ENCODE results near the gene TAS2R50. TPM values are rescaled to one million over a fixed set of nuclear protein-coding genes. Genes with fewer than 3 reads are reported as not detected.

Gene TAS2R50
- 17.0 TPM for total RNA-seq

GRCh38 chr12:10986812-10987211 is at the start of gene TAS2R50:
TAS2R50 (minus strand) TSS chr12:10986912; CDS start chr12:10986860, 52 bp downstream.

GRCh38 chr12:11031307-11031706 is 44.6 kb upstream of the TAS2R50 start, which contains the start of gene TAS2R31:
TAS2R31 (minus strand) TSS chr12:11031407; CDS start chr12:11031335, 72 bp downstream.

GRCh38 chr12:11022520-11022919 is 35.8 kb upstream of the TAS2R50 start, which contains the start of gene TAS2R19:
TAS2R19 (minus strand) TSS chr12:11022620; CDS start chr12:11022571, 49 bp downstream.

GRCh38 chr12:10998204-10998603 is 11.5 kb upstream of the TAS2R50 start, which contains the start of gene TAS2R20:
TAS2R20 (minus strand) TSS chr12:10998304; CDS start chr12:10997875, 429 bp downstream.

GRCh38 chr12:10939163-10939562 is 47.5 kb downstream of the TAS2R50 start, which contains the start of gene TAS2R14:
TAS2R14 (minus strand) TSS chr12:10939263; CDS start chr12:10939207, 56 bp downstream.

Other genes starting within 250 kb of the TAS2R50 start
- gene TAS2R7, start 184.3 kb downstream of the TAS2R50 start, total RNA-seq: not detected
- gene TAS2R8, start 179.6 kb downstream of the TAS2R50 start, total RNA-seq: not detected
- not detected for gene TAS2R9, start 176.7 kb downstream of the TAS2R50 start, total RNA-seq
- 5.8 TPM for gene TAS2R10, start 160.6 kb downstream of the TAS2R50 start, total RNA-seq
- 11.7 TPM for gene PRR4, start 137.4 kb downstream of the TAS2R50 start, total RNA-seq
- 117 TPM for gene PRH1, start 102.7 kb downstream of the TAS2R50 start, total RNA-seq
- gene TAS2R13, start 77.3 kb downstream of the TAS2R50 start, total RNA-seq: 12.4 TPM
- not detected for gene PRH2, start 57.7 kb downstream of the TAS2R50 start, total RNA-seq
- gene TAS2R14, start 47.6 kb downstream of the TAS2R50 start, total RNA-seq: 21.2 TPM
- 20.5 TPM for gene TAS2R20, start 11.4 kb upstream of the TAS2R50 start, total RNA-seq
- gene TAS2R19, start 35.7 kb upstream of the TAS2R50 start, total RNA-seq: 42.2 TPM
- gene TAS2R31, start 44.5 kb upstream of the TAS2R50 start, total RNA-seq: 30.5 TPM
- gene TAS2R46, start 75.4 kb upstream of the TAS2R50 start, total RNA-seq: 15.8 TPM
- 27.2 TPM for gene TAS2R43, start 105.4 kb upstream of the TAS2R50 start, total RNA-seq
- 37.2 TPM for gene TAS2R30, start 147.7 kb upstream of the TAS2R50 start, total RNA-seq
- gene SMIM10L1, start 184.3 kb upstream of the TAS2R50 start, total RNA-seq: 11.3 TPM
- not detected for gene TAS2R42, start 200.0 kb upstream of the TAS2R50 start, total RNA-seq

Data from camera-type eye (tissue), 1 donor.